Measurements from ENCODE around the gene GBA2.

Gene GBA2

GRCh38 chr9:35719546-35719945, 29.5 kb downstream of the GBA2 start:
- no peak for TF ChIP-seq EGR1 (IDR thresholded peaks at IDR 0.05)
- TF ChIP-seq EP300 (IDR thresholded peaks at IDR 0.05; ENCODE audit: borderline replicate concordance) = no peak
- TF ChIP-seq TEAD4 (IDR thresholded peaks at IDR 0.05) = no peak
- TF ChIP-seq YY1 (IDR thresholded peaks at IDR 0.05; ENCODE audit: low read depth) = no peak
- TF ChIP-seq CEBPB (IDR thresholded peaks at IDR 0.05) = no peak
- TF ChIP-seq TAF1 (IDR thresholded peaks at IDR 0.05; ENCODE audit: low read depth) = no peak
- TF ChIP-seq USF1 (IDR thresholded peaks at IDR 0.05) = no peak
- no peak for TF ChIP-seq NFIC (IDR thresholded peaks at IDR 0.05)
- no peak for TF ChIP-seq FOXM1 (IDR thresholded peaks at IDR 0.05; ENCODE audit: borderline replicate concordance, low read depth)
- TF ChIP-seq MAX (IDR thresholded peaks at IDR 0.05) = no peak
- no peak for TF ChIP-seq RAD21 (IDR thresholded peaks at IDR 0.05; ENCODE audit: low read depth)
- no peak for TF ChIP-seq REST (IDR thresholded peaks at IDR 0.05; ENCODE audit: low read depth)
- TF ChIP-seq TCF12 (IDR thresholded peaks at IDR 0.05; ENCODE audit: low read depth) = no peak
- TF ChIP-seq CREB1 (IDR thresholded peaks at IDR 0.05; ENCODE audit: low read depth) = no peak
- TF ChIP-seq ZBTB7A (IDR thresholded peaks at IDR 0.05; ENCODE audit: low read depth) = no peak

- TF ChIP-seq YY1 (IDR thresholded peaks at IDR 0.05; ENCODE audit: low read depth) (no peak), EP300 (IDR thresholded peaks at IDR 0.05; ENCODE audit: borderline replicate concordance) (no peak), MAX (IDR thresholded peaks at IDR 0.05) (no peak), TEAD4 (IDR thresholded peaks at IDR 0.05) (no peak), ZBTB7A (IDR thresholded peaks at IDR 0.05; ENCODE audit: low read depth) (no peak), USF1 (IDR thresholded peaks at IDR 0.05) (no peak), TCF12 (IDR thresholded peaks at IDR 0.05; ENCODE audit: low read depth) (no peak)
Observed at GRCh38 chr9:35718721-35719511, 30.1 kb downstream of the GBA2 start.

GRCh38 chr9:35717132-35717870, 31.7 kb downstream of the GBA2 start:
- TF ChIP-seq EP300 (IDR thresholded peaks at IDR 0.05; ENCODE audit: borderline replicate concordance) = no peak
- no peak for TF ChIP-seq ZBTB7A (IDR thresholded peaks at IDR 0.05; ENCODE audit: low read depth)
- TF ChIP-seq FOXM1 (IDR thresholded peaks at IDR 0.05; ENCODE audit: borderline replicate concordance, low read depth) = no peak
- TF ChIP-seq TAF1 (IDR thresholded peaks at IDR 0.05; ENCODE audit: low read depth) = no peak
- no peak for TF ChIP-seq TEAD4 (IDR thresholded peaks at IDR 0.05)
- TF ChIP-seq YY1 (IDR thresholded peaks at IDR 0.05; ENCODE audit: low read depth) = no peak
- no peak for TF ChIP-seq CREB1 (IDR thresholded peaks at IDR 0.05; ENCODE audit: low read depth)
- no peak for TF ChIP-seq TCF12 (IDR thresholded peaks at IDR 0.05; ENCODE audit: low read depth)
- no peak for TF ChIP-seq MAX (IDR thresholded peaks at IDR 0.05)
- no peak for TF ChIP-seq EGR1 (IDR thresholded peaks at IDR 0.05)
- no peak for TF ChIP-seq CEBPB (IDR thresholded peaks at IDR 0.05)
- no peak for TF ChIP-seq NFIC (IDR thresholded peaks at IDR 0.05)
- TF ChIP-seq RAD21 (IDR thresholded peaks at IDR 0.05; ENCODE audit: low read depth) = no peak
- TF ChIP-seq USF1 (IDR thresholded peaks at IDR 0.05) = no peak
- no peak for TF ChIP-seq REST (IDR thresholded peaks at IDR 0.05; ENCODE audit: low read depth)

- no peak for TF ChIP-seq NFIC (IDR thresholded peaks at IDR 0.05)
- no peak for TF ChIP-seq EP300 (IDR thresholded peaks at IDR 0.05; ENCODE audit: borderline replicate concordance)
- no peak for TF ChIP-seq REST (IDR thresholded peaks at IDR 0.05; ENCODE audit: low read depth)
- TF ChIP-seq TCF12 (IDR thresholded peaks at IDR 0.05; ENCODE audit: low read depth) = no peak
- no peak for TF ChIP-seq CREB1 (IDR thresholded peaks at IDR 0.05; ENCODE audit: low read depth)
- TF ChIP-seq TAF1 (IDR thresholded peaks at IDR 0.05; ENCODE audit: low read depth) = no peak
- no peak for TF ChIP-seq MAX (IDR thresholded peaks at IDR 0.05)
- no peak for TF ChIP-seq USF1 (IDR thresholded peaks at IDR 0.05)
- TF ChIP-seq YY1 (IDR thresholded peaks at IDR 0.05; ENCODE audit: low read depth) = no peak
- no peak for TF ChIP-seq FOXM1 (IDR thresholded peaks at IDR 0.05; ENCODE audit: borderline replicate concordance, low read depth)
- TF ChIP-seq RAD21 (IDR thresholded peaks at IDR 0.05; ENCODE audit: low read depth) = no peak
- no peak for TF ChIP-seq EGR1 (IDR thresholded peaks at IDR 0.05)
- no peak for TF ChIP-seq TEAD4 (IDR thresholded peaks at IDR 0.05)
- TF ChIP-seq ZBTB7A (IDR thresholded peaks at IDR 0.05; ENCODE audit: low read depth) = no peak
- TF ChIP-seq CEBPB (IDR thresholded peaks at IDR 0.05) = no peak
Observed at GRCh38 chr9:35716230-35716629, 32.8 kb downstream of the GBA2 start.
